GM18502 (cell line): Measurements from ENCODE around the gene GPSM1.
"Not testable (repeated sequence)": the region's sequence is repeated elsewhere in the genome, so short reads cannot be mapped to it uniquely, and the experiment has no call there.

Experiments used
- ATAC-seq: cut with Tn5 transposase; IDR thresholded peaks from one replicate; pipeline ENCODE4 v1.9.1; 2021; ENCODE audit warnings: mild to moderate bottlenecking; ENCODE audit not compliant: unreplicated experiment, poor library complexity

GPSM1 gene

GRCh38 chr9:136316271-136316751 lies 11.0 kb upstream of the GPSM1 start:
- no peak for ATAC-seq

GRCh38 chr9:136316896-136317676 lies 10.3 kb upstream of the GPSM1 start:
- ATAC-seq: no peak

GRCh38 chr9:136317695-136318094 lies 9.6 kb upstream of the GPSM1 start:
- no peak for ATAC-seq

GRCh38 chr9:136318111-136318775 lies 9.1 kb upstream of the GPSM1 start:
- ATAC-seq: no peak

- no peak for ATAC-seq
Observed at GRCh38 chr9:136318776-136319241, 8.5 kb upstream of the GPSM1 start.

- not testable (repeated sequence) for ATAC-seq
Observed at GRCh38 chr9:136319244-136319643, 8.1 kb upstream of the GPSM1 start.

GRCh38 chr9:136319955-136320354 lies 7.4 kb upstream of the GPSM1 start:
- ATAC-seq: not testable (repeated sequence)

- ATAC-seq: not testable (repeated sequence)
Observed at GRCh38 chr9:136320972-136321371, 6.4 kb upstream of the GPSM1 start.

GRCh38 chr9:136321561-136321960 lies 5.8 kb upstream of the GPSM1 start:
- no peak for ATAC-seq

- no peak for ATAC-seq
Observed at GRCh38 chr9:136322756-136323330, 4.5 kb upstream of the GPSM1 start.

- no peak for ATAC-seq
Observed at GRCh38 chr9:136323371-136323789, 4.0 kb upstream of the GPSM1 start.

- ATAC-seq: no peak
Observed at GRCh38 chr9:136324501-136325300, 2.6 kb upstream of the GPSM1 start.

GRCh38 chr9:136325358-136325757 lies 2.0 kb upstream of the GPSM1 start:
- ATAC-seq: no peak

- ATAC-seq: no peak
Observed at GRCh38 chr9:136326061-136326760, 1.1 kb upstream of the GPSM1 start.

- no peak for ATAC-seq
Observed at GRCh38 chr9:136326761-136327303, 507 bp upstream of the GPSM1 start.

- ATAC-seq: no peak
Observed at GRCh38 chr9:136328011-136328621, 777 bp downstream of the GPSM1 start.

- ATAC-seq: no peak
Observed at GRCh38 chr9:136328622-136329041, 1.3 kb downstream of the GPSM1 start.

GRCh38 chr9:136329211-136329627 lies 1.9 kb downstream of the GPSM1 start:
- ATAC-seq: no peak
